Medulla oblongata (tissue), 1 donor: ENCODE results near the gene CDIP1.

Experiments used
- DNase-seq: peaks from one replicate; pipeline ENCODE4 v3.0.0-alpha.2; 2015; ENCODE audit errors: extremely low spot score

CDIP1 gene

GRCh38 chr16:4539716-4540284, 1.2 kb upstream of the CDIP1 start:
- DNase-seq = no peak

- no peak for DNase-seq
These were observed 913 bp downstream of the CDIP1 start for GRCh38 chr16:4537376-4538343.

- no peak for DNase-seq
These were observed 2.0 kb downstream of the CDIP1 start for GRCh38 chr16:4536391-4537106.

- no peak for DNase-seq
These were observed 2.9 kb downstream of the CDIP1 start for GRCh38 chr16:4535627-4536108.

GRCh38 chr16:4534151-4534790, 4.3 kb downstream of the CDIP1 start:
- DNase-seq = no peak

GRCh38 chr16:4533490-4533889, 5.1 kb downstream of the CDIP1 start:
- DNase-seq = no peak

- DNase-seq = no peak
These were observed 6.3 kb downstream of the CDIP1 start for GRCh38 chr16:4532238-4532637.

- DNase-seq = no peak
These were observed 6.8 kb downstream of the CDIP1 start for GRCh38 chr16:4531811-4532210.

GRCh38 chr16:4529085-4530060, 9.2 kb downstream of the CDIP1 start:
- no peak for DNase-seq

GRCh38 chr16:4525634-4526277, 12.8 kb downstream of the CDIP1 start:
- DNase-seq = no peak

- DNase-seq = peak; percentile 65
These were observed 13.5 kb downstream of the CDIP1 start for GRCh38 chr16:4525069-4525468.

GRCh38 chr16:4524571-4524970, 14.0 kb downstream of the CDIP1 start:
- no peak for DNase-seq

- DNase-seq = peak; percentile 61
These were observed 14.9 kb downstream of the CDIP1 start for GRCh38 chr16:4523686-4524085.

GRCh38 chr16:4522051-4522581, 16.5 kb downstream of the CDIP1 start:
- peak; percentile 92 for DNase-seq

- no peak for DNase-seq
These were observed 17.7 kb downstream of the CDIP1 start for GRCh38 chr16:4520913-4521312.

- no peak for DNase-seq
These were observed 19.1 kb downstream of the CDIP1 start for GRCh38 chr16:4519274-4520058.

GRCh38 chr16:4517812-4518680, 20.5 kb downstream of the CDIP1 start:
- peak; percentile 58 for DNase-seq

GRCh38 chr16:4515611-4516233, 22.9 kb downstream of the CDIP1 start:
- peak; percentile 73 for DNase-seq
